ENCODE measurements around the gene NAA30. TPM values are rescaled to one million over a fixed set of nuclear protein-coding genes. Genes with fewer than 3 reads are reported as not detected.

The NAA30 gene
- total RNA-seq, 2 donors from 2014 or later: 16.6 to 21.4 TPM

- no peaks in the 10 kb centered on the region for H3K9me3 ChIP-seq
- H3K27me3 ChIP-seq: no peaks in the 10 kb centered on the region
- intact Hi-C loops (cut with DNase I): loop anchor here (10.0 kb wide), 1 partner anchor 115 kb away; no protein-coding TSS in a partner anchor
- TF ChIP-seq CTCF (IDR thresholded peaks at IDR 0.05): no peak
- peak overlapping the region; percentile 88 to 94 for H3K9ac ChIP-seq (ENCODE audit: low read depth in 2 of 2, low read length in 2 of 2)
- no peak for DNase-seq
- no peaks in the 10 kb centered on the region for H3K36me3 ChIP-seq
- peak overlapping the region; percentile 80 for H3K27ac ChIP-seq
- peak overlapping the region; percentile 85 for H3K4me3 ChIP-seq
- H3K4me1 ChIP-seq: no peaks in the 10 kb centered on the region
Observed at GRCh38 chr14:57389646-57390036, 745 bp upstream of the NAA30 start.

GRCh38 chr14:57390806-57391516, 575 bp downstream of the NAA30 start:
- Histone ChIP-seq H3K4me1 (no peaks in the 10 kb centered on the region), H3K36me3 (no peaks in the 10 kb centered on the region), H3K9ac (ENCODE audit: low read depth in 2 of 2, low read length in 2 of 2) (peak overlapping the region; percentile 73 to 94), H3K4me3 (peak overlapping the region; percentile 85), H3K9me3 (no peaks in the 10 kb centered on the region), H3K27me3 (no peaks in the 10 kb centered on the region), H3K27ac (peak overlapping the region; percentile 80)
- no peak for TF ChIP-seq CTCF (IDR thresholded peaks at IDR 0.05)
- DNase-seq: peak; percentile 36
- intact Hi-C loops (cut with DNase I): loop anchor here (10.0 kb wide), 1 partner anchor 116 kb away; no protein-coding TSS in a partner anchor

- peak; percentile 23 for DNase-seq
- no peaks in the 10 kb centered on the region for H3K4me1 ChIP-seq
- peak overlapping the region; percentile 80 for H3K27ac ChIP-seq
- H3K36me3 ChIP-seq: no peaks in the 10 kb centered on the region
- H3K9me3 ChIP-seq: no peaks in the 10 kb centered on the region
- intact Hi-C loops (cut with DNase I): loop anchor here (10.0 kb wide), 1 partner anchor 117 kb away; no protein-coding TSS in a partner anchor
- peak overlapping the region; percentile 85 for H3K4me3 ChIP-seq
- TF ChIP-seq CTCF (IDR thresholded peaks at IDR 0.05): no peak
- H3K9ac ChIP-seq (ENCODE audit: low read depth in 2 of 2, low read length in 2 of 2): peak overlapping the region; percentile 73 to 94
- H3K27me3 ChIP-seq: no peaks in the 10 kb centered on the region
Observed at GRCh38 chr14:57391517-57392195, 1.3 kb downstream of the NAA30 start.

GRCh38 chr14:57392830-57393229, 2.4 kb downstream of the NAA30 start:
- TF ChIP-seq CTCF (IDR thresholded peaks at IDR 0.05): no peak
- Histone ChIP-seq H3K9me3 (no peaks in the 10 kb centered on the region), H3K27me3 (no peaks in the 10 kb centered on the region), H3K9ac (ENCODE audit: low read depth in 2 of 2, low read length in 2 of 2) (no peak overlapping the region), H3K4me3 (no peak overlapping the region), H3K27ac (no peak overlapping the region), H3K4me1 (no peaks in the 10 kb centered on the region), H3K36me3 (no peaks in the 10 kb centered on the region)
- no peak for DNase-seq
- intact Hi-C loops (cut with DNase I): loop anchor here (10.0 kb wide), 1 partner anchor 118 kb away; no protein-coding TSS in a partner anchor

- Histone ChIP-seq H3K27me3 (no peaks in the 10 kb centered on the region), H3K4me1 (no peaks in the 10 kb centered on the region), H3K9ac (ENCODE audit: low read depth in 2 of 2, low read length in 2 of 2) (no peak overlapping the region), H3K36me3 (no peaks in the 10 kb centered on the region), H3K9me3 (no peaks in the 10 kb centered on the region), H3K27ac (no peak overlapping the region), H3K4me3 (no peak overlapping the region)
- intact Hi-C loops (cut with DNase I): no loop called here
- DNase-seq: no peak
- TF ChIP-seq CTCF (IDR thresholded peaks at IDR 0.05): no peak
Observed at GRCh38 chr14:57400556-57401494, 10.4 kb downstream of the NAA30 start.

Data from colonic mucosa (tissue), 4 donors.